Stomach (tissue), 4 donors: Measurements from ENCODE around the gene FHOD1.

Experiments used
- POLR2A ChIP-seq, 4 donors: fragments of 450-650 bp; IDR thresholded peaks; one replicate each; pipeline ENCODE4 v1.6.1; 2016; ENCODE audit warnings: antibody characterized with exemption in 4 of 4, control low read depth in 2 of 4, mild to moderate bottlenecking in 1 of 4, moderate library complexity in 1 of 4
- POLR2AphosphoS5 ChIP-seq, 3 donors: sonication (generic); formaldehyde crosslinking; IDR thresholded peaks; one replicate each; pipeline ENCODE4 v1.6.1; 2016; ENCODE audit warnings: antibody characterized with exemption in 3 of 3

DNA sequence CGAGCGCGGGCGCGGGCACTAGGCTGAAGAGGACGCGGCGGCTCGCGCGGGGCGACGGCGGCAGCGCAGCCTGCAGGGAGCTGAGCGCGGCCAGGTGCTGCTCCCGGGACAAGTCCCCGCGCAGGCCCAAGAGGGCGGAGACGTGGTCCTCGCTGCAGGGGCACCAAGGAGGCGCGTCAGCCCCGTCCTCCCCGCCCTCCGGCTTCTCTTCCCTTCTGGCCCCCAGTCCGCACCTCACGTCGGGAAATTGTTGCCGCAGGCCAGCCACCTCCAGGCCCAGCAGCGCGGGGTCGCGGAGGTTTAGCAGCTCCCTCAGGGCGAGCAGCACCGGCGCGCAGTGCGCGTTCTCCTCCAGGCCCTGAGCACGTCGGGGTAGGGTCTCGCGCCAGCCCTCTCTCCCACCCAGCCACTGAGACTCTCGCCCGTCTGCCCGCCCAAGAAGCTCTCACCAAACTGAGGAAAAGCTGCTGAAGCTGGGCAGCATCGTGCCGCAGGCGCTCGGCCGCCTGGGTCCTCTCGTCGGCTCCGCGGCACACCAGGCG, 62.8 kb downstream of the FHOD1 start:
- no peak for TF ChIP-seq POLR2A (IDR thresholded peaks at IDR 0.05)
- no peak for TF ChIP-seq POLR2AphosphoS5 (IDR thresholded peaks at IDR 0.05)
